Measurements from ENCODE around the gene THADA. TPM values are rescaled to one million over a fixed set of nuclear protein-coding genes. Genes with fewer than 3 reads are reported as not detected.

THADA gene
- total RNA-seq, 1 donor from 2014 or later = 33.8 TPM

DNA sequence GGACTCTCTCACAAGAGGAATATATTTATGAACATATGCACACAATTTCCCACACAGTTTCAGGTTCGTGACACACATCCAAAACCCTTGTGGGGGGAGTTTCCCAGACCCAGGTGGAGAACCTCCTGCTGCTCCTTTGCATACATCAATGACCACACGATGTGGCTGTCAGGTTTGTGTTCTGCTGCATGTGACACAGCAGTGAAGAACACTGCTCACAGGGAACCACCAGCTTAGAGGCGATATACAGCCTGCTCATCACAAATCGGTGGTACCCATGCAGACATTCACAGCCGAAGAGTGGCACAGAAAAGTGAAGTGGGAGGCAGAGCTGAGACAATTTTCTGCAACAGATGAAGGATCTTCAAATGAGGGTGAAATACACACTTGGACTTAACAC is 193.8 kb downstream of the THADA start:
- Mint-ChIP-seq H3K9me3 (no peaks in the 10 kb centered on the region), H3K4me1 (peaks cover 20% of the 10 kb centered on the region), H3K27me3 (ENCODE audit: low read depth) (no peaks in the 10 kb centered on the region), H3K36me3 (ENCODE audit: low read depth) (peaks cover 8% of the 10 kb centered on the region), H3K4me3 (no peak overlapping the region), H3K27ac (ENCODE audit: unreplicated experiment) (no peak overlapping the region)
- no peak for DNase-seq (ENCODE audit: low read depth, low spot score)
- TF ChIP-seq, protein P1, sequence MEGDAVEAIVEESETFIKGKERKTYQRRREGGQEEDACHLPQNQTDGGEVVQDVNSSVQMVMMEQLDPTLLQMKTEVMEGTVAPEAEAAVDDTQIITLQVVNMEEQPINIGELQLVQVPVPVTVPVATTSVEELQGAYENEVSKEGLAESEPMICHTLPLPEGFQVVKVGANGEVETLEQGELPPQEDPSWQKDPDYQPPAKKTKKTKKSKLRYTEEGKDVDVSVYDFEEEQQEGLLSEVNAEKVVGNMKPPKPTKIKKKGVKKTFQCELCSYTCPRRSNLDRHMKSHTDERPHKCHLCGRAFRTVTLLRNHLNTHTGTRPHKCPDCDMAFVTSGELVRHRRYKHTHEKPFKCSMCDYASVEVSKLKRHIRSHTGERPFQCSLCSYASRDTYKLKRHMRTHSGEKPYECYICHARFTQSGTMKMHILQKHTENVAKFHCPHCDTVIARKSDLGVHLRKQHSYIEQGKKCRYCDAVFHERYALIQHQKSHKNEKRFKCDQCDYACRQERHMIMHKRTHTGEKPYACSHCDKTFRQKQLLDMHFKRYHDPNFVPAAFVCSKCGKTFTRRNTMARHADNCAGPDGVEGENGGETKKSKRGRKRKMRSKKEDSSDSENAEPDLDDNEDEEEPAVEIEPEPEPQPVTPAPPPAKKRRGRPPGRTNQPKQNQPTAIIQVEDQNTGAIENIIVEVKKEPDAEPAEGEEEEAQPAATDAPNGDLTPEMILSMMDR (conservative IDR thresholded peaks at IDR 0.05) = no peak

DNA sequence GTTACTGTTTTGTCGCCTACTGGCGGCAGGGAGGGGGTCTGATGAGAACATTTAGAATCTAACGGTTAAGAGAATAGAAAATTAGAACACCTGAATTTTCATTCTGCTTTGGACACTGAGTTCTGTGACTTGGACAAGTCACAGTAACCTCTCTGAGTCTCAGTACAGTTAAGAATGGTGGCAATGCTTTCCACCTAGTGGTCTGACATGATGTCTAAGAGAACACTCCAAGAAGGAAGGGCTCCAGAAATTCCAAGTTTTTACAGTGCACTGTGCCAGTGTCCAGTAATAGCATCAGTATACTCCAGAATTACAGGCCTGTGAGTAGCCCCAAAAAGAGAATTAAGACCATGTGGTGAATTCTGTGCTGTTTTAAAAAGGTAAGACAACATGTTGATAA is 195.3 kb downstream of the THADA start:
- Mint-ChIP-seq H3K27ac (ENCODE audit: unreplicated experiment) (no peak overlapping the region), H3K27me3 (ENCODE audit: low read depth) (no peaks in the 10 kb centered on the region), H3K9me3 (no peaks in the 10 kb centered on the region), H3K4me1 (peaks cover 5% of the 10 kb centered on the region), H3K36me3 (ENCODE audit: low read depth) (peaks cover 8% of the 10 kb centered on the region), H3K4me3 (no peak overlapping the region)
- no peak for DNase-seq (ENCODE audit: low read depth, low spot score)
- TF ChIP-seq, protein P1 (conservative IDR thresholded peaks at IDR 0.05) = no peak

DNA sequence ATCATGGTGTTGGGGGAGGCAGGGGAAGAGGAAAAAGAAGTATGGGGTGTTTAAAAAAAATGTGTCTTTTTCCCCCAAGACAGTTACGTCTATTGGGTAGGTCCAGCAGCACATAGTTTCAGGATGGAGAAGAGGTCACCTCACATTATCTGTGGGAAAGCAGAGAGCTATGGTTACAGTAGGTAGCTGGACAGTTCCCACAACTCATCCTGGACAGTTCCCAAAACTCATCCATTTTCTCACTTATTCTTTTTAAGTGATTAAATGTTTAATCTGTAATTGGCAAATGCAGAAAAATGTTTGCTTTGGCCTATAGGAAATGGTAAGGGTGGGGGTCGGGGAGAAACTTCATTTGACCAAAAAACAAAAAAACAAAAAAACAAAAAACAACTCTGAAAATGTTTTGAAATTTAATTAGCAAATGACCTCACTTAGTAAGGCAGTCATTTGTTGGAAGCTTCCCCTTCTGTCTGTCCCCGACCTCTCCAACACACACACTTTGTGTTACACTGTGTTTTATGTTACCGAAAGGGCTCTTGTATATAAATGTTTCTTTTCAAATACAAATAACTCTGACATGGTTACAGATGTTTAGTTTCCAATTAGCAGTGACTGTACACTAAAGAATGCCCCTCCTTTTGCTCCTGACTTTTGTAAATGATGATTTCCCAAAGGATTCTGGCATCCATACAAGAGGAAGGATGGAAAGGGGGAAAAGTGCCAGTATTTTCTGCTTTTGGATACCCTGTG is 196.1 kb downstream of the THADA start:
- Mint-ChIP-seq H3K4me3 (no peak overlapping the region), H3K27me3 (ENCODE audit: low read depth) (no peaks in the 10 kb centered on the region), H3K4me1 (no peaks in the 10 kb centered on the region), H3K27ac (ENCODE audit: unreplicated experiment) (no peak overlapping the region), H3K36me3 (ENCODE audit: low read depth) (peaks cover 8% of the 10 kb centered on the region), H3K9me3 (no peaks in the 10 kb centered on the region)
- TF ChIP-seq, protein P1 (conservative IDR thresholded peaks at IDR 0.05) = no peak
- DNase-seq (ENCODE audit: low read depth, low spot score) = no peak

DNA sequence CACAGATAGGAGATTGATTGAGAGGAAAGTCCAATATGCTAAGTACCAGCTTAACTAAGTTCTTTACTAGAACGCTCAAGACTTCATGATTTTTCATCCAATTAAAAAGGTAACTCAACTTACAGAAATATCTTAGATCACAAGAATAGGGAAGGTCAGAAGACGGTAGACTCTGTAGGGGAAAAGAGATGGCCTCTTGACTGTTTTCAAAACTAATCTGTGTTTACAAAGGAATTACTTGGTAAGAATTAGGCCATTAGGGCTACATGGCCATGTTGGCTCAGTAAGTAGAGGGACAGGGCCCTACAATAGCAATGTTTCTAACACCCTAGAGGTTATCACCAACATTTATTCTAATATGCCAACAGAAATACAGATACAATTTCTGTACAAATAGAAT is 196.7 kb downstream of the THADA start:
- Mint-ChIP-seq H3K9me3 (no peaks in the 10 kb centered on the region), H3K4me1 (no peaks in the 10 kb centered on the region), H3K36me3 (ENCODE audit: low read depth) (peaks cover 9% of the 10 kb centered on the region), H3K27me3 (ENCODE audit: low read depth) (no peaks in the 10 kb centered on the region), H3K4me3 (no peak overlapping the region), H3K27ac (ENCODE audit: unreplicated experiment) (no peak overlapping the region)
- no peak for DNase-seq (ENCODE audit: low read depth, low spot score)
- TF ChIP-seq, protein P1 (conservative IDR thresholded peaks at IDR 0.05) = no peak

DNA sequence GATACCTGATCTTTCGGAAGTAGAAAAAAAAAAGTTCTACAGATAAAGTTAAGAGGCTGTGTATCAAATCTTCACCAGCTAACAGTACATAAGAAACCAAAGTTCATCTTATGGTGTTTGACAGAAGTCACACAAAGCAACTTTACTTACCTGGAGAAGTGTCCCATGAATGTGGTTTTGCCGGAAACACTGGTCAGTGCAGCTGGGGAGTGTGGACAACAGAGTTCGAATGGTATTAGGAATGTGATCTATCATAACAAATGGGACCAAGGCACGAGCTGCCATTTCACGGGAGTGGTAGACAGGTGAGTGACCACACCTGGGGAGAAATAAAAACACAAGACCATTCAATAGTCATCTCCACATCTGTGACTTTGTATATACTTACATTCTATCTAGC is 198.0 kb downstream of the THADA start:
- Mint-ChIP-seq H3K4me3 (no peak overlapping the region), H3K36me3 (ENCODE audit: low read depth) (peaks cover 12% of the 10 kb centered on the region), H3K4me1 (no peaks in the 10 kb centered on the region), H3K27ac (ENCODE audit: unreplicated experiment) (no peak overlapping the region), H3K27me3 (ENCODE audit: low read depth) (no peaks in the 10 kb centered on the region), H3K9me3 (no peaks in the 10 kb centered on the region)
- TF ChIP-seq, protein P1 (conservative IDR thresholded peaks at IDR 0.05) = no peak
- no peak for DNase-seq (ENCODE audit: low read depth, low spot score)
